HG03469 (cell line): ENCODE data around the gene ESYT1.

Source experiments
- ATAC-seq: cut with Tn5 transposase; IDR thresholded peaks from one replicate; pipeline ENCODE4 v1.9.1; 2021; ENCODE audit warnings: mild to moderate bottlenecking, moderate library complexity, moderate number of reproducible peaks; ENCODE audit not compliant: unreplicated experiment

The ESYT1 gene

GRCh38 chr12:56172839-56173238 lies 44.8 kb downstream of the ESYT1 start:
- ATAC-seq, result no peak

- no peak for ATAC-seq
Measured at GRCh38 chr12:56178347-56178746, 50.3 kb downstream of the ESYT1 start.

- no peak for ATAC-seq
Measured at GRCh38 chr12:56186957-56187356, 58.9 kb downstream of the ESYT1 start.

- ATAC-seq, result no peak
Measured at GRCh38 chr12:56188131-56188777, 60.2 kb downstream of the ESYT1 start.

- no peak for ATAC-seq
Measured at GRCh38 chr12:56188778-56189098, 60.7 kb downstream of the ESYT1 start.

- no peak for ATAC-seq
Measured at GRCh38 chr12:56189099-56189917, 61.2 kb downstream of the ESYT1 start, which contains the start of gene SMARCC2. TSS of gene SMARCC2 (minus strand) at chr12:56189483. CDS start at chr12:56189461, 22 bp downstream.

GRCh38 chr12:56189918-56190694 lies 62.0 kb downstream of the ESYT1 start:
- ATAC-seq, result no peak

GRCh38 chr12:56190695-56191155 lies 62.7 kb downstream of the ESYT1 start:
- ATAC-seq, result no peak

GRCh38 chr12:56192582-56192981 lies 64.5 kb downstream of the ESYT1 start:
- no peak for ATAC-seq

- ATAC-seq, result no peak
Measured at GRCh38 chr12:56193025-56193578, 65.0 kb downstream of the ESYT1 start.
